AG10803 (cell line): Measurements from ENCODE around the gene KCNH1.

ENCODE experiments used
- DNase-seq: peaks from one replicate; pipeline ENCODE4 v3.0.0; 2010; ENCODE audit warnings: low read depth
- H3K4me3 ChIP-seq: 2 replicates; pipeline ENCODE4 v1.5.1; 2011; ENCODE audit warnings: mild to moderate bottlenecking, low read length, control low read depth
- CTCF ChIP-seq: conservative IDR thresholded peaks from 2 replicates; pipeline ENCODE4 v1.5.1; 2011; ENCODE audit warnings: mild to moderate bottlenecking, low read length, control low read depth, inconsistent platforms

Gene KCNH1

GRCh38 chr1:210920716-210921694, 212.9 kb downstream of the KCNH1 start:
- no peak for DNase-seq
- H3K4me3 ChIP-seq, result no peak overlapping the region
- no peak for TF ChIP-seq CTCF

- TF ChIP-seq CTCF, result no peak
- H3K4me3 ChIP-seq, result no peak overlapping the region
- DNase-seq, result no peak
Measured at GRCh38 chr1:210920258-210920657, 213.7 kb downstream of the KCNH1 start.

DNA sequence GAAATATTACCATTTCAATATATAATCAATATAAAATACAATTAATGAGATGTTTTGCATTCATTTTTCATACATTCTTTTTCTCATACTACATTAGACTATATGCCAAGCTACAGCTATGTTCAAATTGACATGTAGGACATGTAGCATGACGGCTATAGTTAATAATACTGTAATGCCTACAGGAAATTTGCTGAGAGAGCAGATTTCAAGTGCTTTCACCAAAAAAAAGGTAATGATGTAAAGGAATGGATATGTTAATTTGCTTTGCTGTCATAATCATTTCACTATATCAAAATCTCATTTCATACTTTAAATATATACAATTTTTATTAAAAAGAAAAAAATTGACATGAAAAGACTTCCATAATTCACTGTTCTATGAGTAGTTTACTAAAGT, 215.1 kb downstream of the KCNH1 start:
- no peak for TF ChIP-seq CTCF
- no peak for DNase-seq
- H3K4me3 ChIP-seq, result no peak overlapping the region

GRCh38 chr1:210917560-210918169, 216.3 kb downstream of the KCNH1 start:
- no peak for DNase-seq
- TF ChIP-seq CTCF, result no peak
- no peak overlapping the region for H3K4me3 ChIP-seq

- DNase-seq, result no peak
- no peak overlapping the region for H3K4me3 ChIP-seq
- no peak for TF ChIP-seq CTCF
Measured at GRCh38 chr1:210916548-210916947, 217.4 kb downstream of the KCNH1 start.

DNA sequence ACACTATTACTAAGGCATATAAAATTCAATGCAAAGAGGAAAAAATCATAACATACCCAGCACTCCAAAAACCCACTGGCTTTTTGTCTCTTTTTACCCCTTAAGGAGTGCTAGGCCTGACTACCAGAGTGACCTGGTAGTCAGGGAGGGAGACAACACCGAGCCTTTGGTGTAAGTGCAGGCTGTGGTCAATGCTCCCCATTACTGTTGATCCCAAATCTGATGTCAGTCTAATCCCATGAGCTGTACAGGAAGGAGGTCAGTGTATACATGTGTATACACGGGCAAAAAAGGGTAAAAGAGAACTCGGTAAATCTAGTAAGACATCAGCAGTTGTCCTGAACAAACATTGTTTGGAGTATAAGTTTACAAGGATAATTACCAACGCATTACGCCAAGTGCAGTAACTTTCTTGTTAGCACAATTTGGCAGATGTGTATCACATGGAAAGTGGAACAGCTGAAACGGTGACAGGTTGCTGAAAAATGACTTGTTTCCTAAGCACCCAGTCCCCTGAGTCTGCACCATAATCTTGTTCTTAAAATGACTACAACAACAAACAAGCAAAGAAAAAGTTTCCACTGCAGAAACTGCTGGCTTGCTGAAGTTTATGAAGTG, 217.9 kb downstream of the KCNH1 start:
- no peak for TF ChIP-seq CTCF
- H3K4me3 ChIP-seq, result no peak overlapping the region

More for the DNA sequence above, 217.9 kb downstream of the KCNH1 start:
- DNase-seq, result no peak
